ENCODE results near the gene GPR158. TPM values are rescaled to one million over a fixed set of nuclear protein-coding genes. Genes with fewer than 3 reads are reported as not detected.

Gene GPR158
- total RNA-seq, 1 experiment from 2014 or later, result 0.24 TPM

DNA sequence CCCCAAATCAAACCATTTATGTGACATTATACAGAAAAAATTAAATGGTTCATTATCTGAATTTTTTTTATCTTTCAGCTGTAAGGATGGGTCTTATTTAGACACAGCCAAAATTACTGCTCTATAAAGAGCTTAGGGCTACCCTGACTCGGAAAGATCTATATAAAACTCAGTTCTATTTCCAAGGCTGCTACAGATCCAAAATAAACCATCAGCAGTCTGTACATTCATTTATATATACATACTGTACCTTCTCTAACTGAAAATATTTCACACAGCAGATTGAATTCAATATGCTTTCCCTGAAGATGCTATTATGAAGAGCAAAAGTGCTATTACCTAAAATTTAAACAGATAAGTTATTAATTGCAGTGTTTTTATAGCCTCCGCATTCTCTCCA is 471.6 kb downstream of the GPR158 start:
- H3K4me1 ChIP-seq (ENCODE audit: insufficient read depth, low read length), result no peaks in the 10 kb centered on the region
- no peak overlapping the region for H3K27ac ChIP-seq (ENCODE audit: insufficient read length, low read depth, low read length)
- H4K5ac ChIP-seq (ENCODE audit: insufficient read length, low read depth, low read length), result no peak overlapping the region
- H2BK15ac ChIP-seq (ENCODE audit: low read depth, low read length), result no peak overlapping the region
- no peaks in the 10 kb centered on the region for H3K23me2 ChIP-seq (ENCODE audit: insufficient read length, low read depth, low read length, poor library complexity, severe bottlenecking)
- no peaks in the 10 kb centered on the region for H3K79me2 ChIP-seq (ENCODE audit: insufficient read depth, low read length)
- H3K9me3 ChIP-seq (ENCODE audit: control insufficient read depth, low read depth, low read length), result no peaks in the 10 kb centered on the region
- H3K79me1 ChIP-seq (ENCODE audit: insufficient read depth, low read depth, low read length, poor library complexity, severe bottlenecking), result no peaks in the 10 kb centered on the region
- H4K91ac ChIP-seq (ENCODE audit: insufficient read length, low read depth, low read length), result no peak overlapping the region
- H3K27me3 Mint-ChIP-seq (ENCODE audit: low read depth), result no peaks in the 10 kb centered on the region
- no peak overlapping the region for H3K9ac ChIP-seq (ENCODE audit: extremely low read depth, insufficient read length, low read length)
- WGBS (ENCODE audit: extremely low coverage, insufficient read length, low lambda C conversion rate), result no CpG with 5 or more reads among the region's 2 CpGs
- no peak overlapping the region for H3K4me2 ChIP-seq (ENCODE audit: insufficient read depth, insufficient read length, low read length)
- H3K18ac ChIP-seq (ENCODE audit: insufficient read length, low read depth, low read length), result no peak overlapping the region
- no peak overlapping the region for H3K27ac Mint-ChIP-seq
- no peak overlapping the region for H3K14ac ChIP-seq (ENCODE audit: insufficient read depth, low read length)
- H3K56ac ChIP-seq (ENCODE audit: insufficient read length, low read depth, low read length), result no peak overlapping the region
- no peak overlapping the region for H3K4me3 Mint-ChIP-seq
- H2BK5ac ChIP-seq (ENCODE audit: insufficient read length, low read length), result no peak overlapping the region
- H2AK5ac ChIP-seq (ENCODE audit: insufficient read length, low read length), result no peak overlapping the region
- H2BK20ac ChIP-seq (ENCODE audit: low read depth, low read length, poor library complexity, severe bottlenecking), result no peak overlapping the region
- H3K36me3 Mint-ChIP-seq (ENCODE audit: insufficient read depth in 1 of 3, low read depth in 3 of 3), result no peaks in the 10 kb centered on the region
- no peak overlapping the region for H2AFZ ChIP-seq (ENCODE audit: low read length)
- H4K8ac ChIP-seq (replicated peaks; ENCODE audit: insufficient read length, low read depth, low read length), result no peak overlapping the region
- TF ChIP-seq, protein P1, sequence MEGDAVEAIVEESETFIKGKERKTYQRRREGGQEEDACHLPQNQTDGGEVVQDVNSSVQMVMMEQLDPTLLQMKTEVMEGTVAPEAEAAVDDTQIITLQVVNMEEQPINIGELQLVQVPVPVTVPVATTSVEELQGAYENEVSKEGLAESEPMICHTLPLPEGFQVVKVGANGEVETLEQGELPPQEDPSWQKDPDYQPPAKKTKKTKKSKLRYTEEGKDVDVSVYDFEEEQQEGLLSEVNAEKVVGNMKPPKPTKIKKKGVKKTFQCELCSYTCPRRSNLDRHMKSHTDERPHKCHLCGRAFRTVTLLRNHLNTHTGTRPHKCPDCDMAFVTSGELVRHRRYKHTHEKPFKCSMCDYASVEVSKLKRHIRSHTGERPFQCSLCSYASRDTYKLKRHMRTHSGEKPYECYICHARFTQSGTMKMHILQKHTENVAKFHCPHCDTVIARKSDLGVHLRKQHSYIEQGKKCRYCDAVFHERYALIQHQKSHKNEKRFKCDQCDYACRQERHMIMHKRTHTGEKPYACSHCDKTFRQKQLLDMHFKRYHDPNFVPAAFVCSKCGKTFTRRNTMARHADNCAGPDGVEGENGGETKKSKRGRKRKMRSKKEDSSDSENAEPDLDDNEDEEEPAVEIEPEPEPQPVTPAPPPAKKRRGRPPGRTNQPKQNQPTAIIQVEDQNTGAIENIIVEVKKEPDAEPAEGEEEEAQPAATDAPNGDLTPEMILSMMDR (conservative IDR thresholded peaks at IDR 0.05), result no peak
- H4K20me1 ChIP-seq (ENCODE audit: control insufficient read depth, insufficient read depth, insufficient read length), result no peaks in the 10 kb centered on the region
- no peak overlapping the region for H2BK12ac ChIP-seq (ENCODE audit: insufficient read length, low read depth, low read length)
- H3K4me1 Mint-ChIP-seq, result peaks cover 3 to 6% of the 10 kb centered on the region in 2 experiments; a peak in 3 of 4 replicates
- no peak overlapping the region for H3K4ac ChIP-seq (ENCODE audit: low read depth, low read length)
- no peaks in the 10 kb centered on the region for H3K9me3 Mint-ChIP-seq
- DNase-seq, result no peak
- H3K27me3 ChIP-seq (ENCODE audit: insufficient read depth, low read length), result no peaks in the 10 kb centered on the region
- H3K23ac ChIP-seq (ENCODE audit: insufficient read length, low read depth, low read length), result no peak overlapping the region
- H3T11ph ChIP-seq (ENCODE audit: low read length), result no peak overlapping the region
- no peak overlapping the region for H2BK120ac ChIP-seq (ENCODE audit: low read depth, low read length, poor library complexity, severe bottlenecking)
